IMR-90 (cell line): Measurements from ENCODE around the gene GPR141.

ENCODE experiments used
- BHLHE40 ChIP-seq: fragments of 150-350 bp; IDR thresholded peaks from 2 replicates; pipeline ENCODE4 v1.6.1; 2016; ENCODE audit warnings: mild to moderate bottlenecking, low read depth, low read length
- CEBPB ChIP-seq: IDR thresholded peaks from 2 replicates; pipeline ENCODE4 v1.6.1; 2012; ENCODE audit warnings: low read depth, low read length, improper control_type of control experiment
- CTCF ChIP-seq: conservative IDR thresholded peaks from 2 replicates; pipeline ENCODE4 v1.5.1; 2012; ENCODE audit warnings: mild to moderate bottlenecking, low read depth, low read length, improper control_type of control experiment
- MAZ ChIP-seq: IDR thresholded peaks from 2 replicates; pipeline ENCODE4 v1.6.1; 2012; ENCODE audit warnings: low read depth, mild to moderate bottlenecking, low read length, improper control_type of control experiment, moderate library complexity, borderline replicate concordance
- MXI1 ChIP-seq: IDR thresholded peaks from 2 replicates; pipeline ENCODE4 v1.6.1; 2012; ENCODE audit warnings: low read depth, mild to moderate bottlenecking, low read length, moderate library complexity, borderline replicate concordance
- POLR2A ChIP-seq: IDR thresholded peaks from 2 replicates; pipeline ENCODE4 v1.6.1; 2012; ENCODE audit warnings: mild to moderate bottlenecking, low read depth, low read length
- RCOR1 ChIP-seq: IDR thresholded peaks from 2 replicates; pipeline ENCODE4 v1.6.1; 2012; ENCODE audit warnings: mild to moderate bottlenecking, low read length, improper control_type of control experiment; ENCODE audit not compliant: insufficient replicate concordance
- SMC3 ChIP-seq: fragments of 150-350 bp; IDR thresholded peaks from 2 replicates; pipeline ENCODE4 v1.6.1; 2016; ENCODE audit warnings: low read depth, mild to moderate bottlenecking, antibody characterized with exemption, low read length, moderate library complexity
- USF2 ChIP-seq: fragments of 150-350 bp; IDR thresholded peaks from 2 replicates; pipeline ENCODE4 v1.6.1; 2017; ENCODE audit warnings: mild to moderate bottlenecking, antibody characterized with exemption, low read length, low read depth

- TF ChIP-seq CTCF = no peak
- no peak for TF ChIP-seq MAZ
- no peak for TF ChIP-seq RCOR1
- TF ChIP-seq POLR2A = no peak
- no peak for TF ChIP-seq SMC3
- no peak for TF ChIP-seq CEBPB
- TF ChIP-seq BHLHE40 = no peak
- no peak for TF ChIP-seq MXI1
- no peak for TF ChIP-seq USF2
Observed at GRCh38 chr7:37724732-37725131, 41.2 kb downstream of the GPR141 start.
